WTC11 (cell line): ENCODE results near the gene CHI3L1. TPM values are rescaled to one million over a fixed set of nuclear protein-coding genes. Genes with fewer than 3 reads are reported as not detected.

Experiments
- ATAC-seq: fragments of 200-7000 bp; cut with Tn5 transposase; 2 replicates; pipeline ENCODE4 v1.10.0; 2021; ENCODE audit warnings: mild to moderate bottlenecking, moderate library complexity
- CTCF ChIA-PET: fragments of 300-600 bp; sonication (Branson Sonifier 250); formaldehyde crosslinking; loops from one replicate; lab custom pipeline; 2021; ENCODE audit warnings: antibody characterized with exemption; lab: Charles Lee
- POLR2A ChIA-PET: fragments of 350-600 bp; sonication (Branson Sonifier 250); formaldehyde crosslinking; loops from one replicate; lab custom pipeline; 2021; ENCODE audit warnings: antibody characterized with exemption; lab: Charles Lee
- DNase-seq: peaks from one replicate; pipeline ENCODE4 v3.0.0; 2021; ENCODE audit warnings: low spot score
- H3K27ac Mint-ChIP-seq: 2 replicates; pipeline ENCODE4 v1.8.0; 2021; ENCODE audit warnings: mixed read lengths
- H3K27me3 Mint-ChIP-seq: 2 replicates; pipeline ENCODE4 v1.8.0; 2021; ENCODE audit warnings: low read depth, mild to moderate bottlenecking, moderate library complexity, mixed read lengths
- H3K36me3 Mint-ChIP-seq: 2 replicates; pipeline ENCODE4 v1.8.0; 2021; ENCODE audit warnings: mixed read lengths
- H3K4me1 Mint-ChIP-seq: 2 replicates; pipeline ENCODE4 v1.8.0; 2022; ENCODE audit warnings: mixed read lengths
- H3K4me3 Mint-ChIP-seq: 2 replicates; pipeline ENCODE4 v1.8.0; 2021; ENCODE audit warnings: mild to moderate bottlenecking, moderate library complexity, mixed read lengths
- H3K9me3 Mint-ChIP-seq: 2 replicates; pipeline ENCODE4 v1.8.0; 2021; ENCODE audit warnings: mixed read lengths
- GRHL2 ChIP-seq: fragments of 250-450 bp; sonication (Bioruptor Pico); IDR thresholded peaks from 2 replicates; pipeline ENCODE4 v1.8.0; 2022; ENCODE audit warnings: mild to moderate bottlenecking, moderate library complexity; ENCODE audit not compliant: insufficient replicate concordance, severe bottlenecking
- MXD4 ChIP-seq: fragments of 250-450 bp; sonication (Bioruptor Pico); IDR thresholded peaks from 2 replicates; pipeline ENCODE4 v1.8.0; 2021; ENCODE audit warnings: mild to moderate bottlenecking, moderate library complexity, borderline replicate concordance
- NFE2L1 ChIP-seq: sonication (generic); formaldehyde crosslinking; IDR thresholded peaks from 2 replicates; pipeline ENCODE4 v1.8.1; 2023; ENCODE audit warnings: missing genetic modification reagents
- OVOL2 ChIP-seq: fragments of 250-450 bp; sonication (Bioruptor Pico); IDR thresholded peaks from 2 replicates; pipeline ENCODE4 v1.9.0; 2021; ENCODE audit warnings: mild to moderate bottlenecking, borderline replicate concordance
- SMAD3 ChIP-seq: sonication (generic); formaldehyde crosslinking; IDR thresholded peaks from 2 replicates; pipeline ENCODE4 v1.8.0; 2022; ENCODE audit warnings: missing genetic modification reagents, mild to moderate bottlenecking, borderline replicate concordance
- TEAD1 ChIP-seq: sonication (generic); formaldehyde crosslinking; IDR thresholded peaks from 2 replicates; pipeline ENCODE4 v1.8.0; 2022; ENCODE audit warnings: mild to moderate bottlenecking, missing genetic modification reagents
- TEAD4 ChIP-seq: sonication (generic); formaldehyde crosslinking; IDR thresholded peaks from 2 replicates; pipeline ENCODE4 v1.8.0; 2022; ENCODE audit warnings: mild to moderate bottlenecking, missing genetic modification reagents
- TP53 ChIP-seq: sonication (generic); formaldehyde crosslinking; IDR thresholded peaks from 2 replicates; pipeline ENCODE4 v1.8.1; 2023; ENCODE audit warnings: mild to moderate bottlenecking, missing genetic modification reagents
- ZNF138 ChIP-seq: sonication (generic); formaldehyde crosslinking; conservative IDR thresholded peaks from 2 replicates; pipeline ENCODE4 v1.8.1; 2022; ENCODE audit warnings: mild to moderate bottlenecking, moderate library complexity, missing genetic modification reagents
- ZNF219 ChIP-seq: sonication (generic); formaldehyde crosslinking; IDR thresholded peaks from 2 replicates; pipeline ENCODE4 v1.8.0; 2023; ENCODE audit warnings: missing genetic modification reagents, mild to moderate bottlenecking, borderline replicate concordance
- ZNF423 ChIP-seq: fragments of 250-450 bp; sonication (Bioruptor Pico); IDR thresholded peaks from 2 replicates; pipeline ENCODE4 v2.1.2; 2022; ENCODE audit warnings: mild to moderate bottlenecking, moderate library complexity
- total RNA-seq: library from RNA; stranded (reverse); gene quantifications from 3 replicates; pipeline ENCODE4 v1.2.3, GENCODE V29; 2021
- TF ChIP-seq, protein P1 (sequence below): fragments of 250-450 bp; sonication (Bioruptor Pico); conservative IDR thresholded peaks from 2 replicates; pipeline ENCODE4 v1.9.0; 2021; ENCODE audit warnings: mild to moderate bottlenecking
- TF ChIP-seq, protein P2 (sequence below): sonication (generic); formaldehyde crosslinking; IDR thresholded peaks from 2 replicates; pipeline ENCODE4 v1.8.1; 2023; ENCODE audit warnings: mild to moderate bottlenecking, missing genetic modification reagents
- TF ChIP-seq, protein P3 (sequence below): sonication (generic); formaldehyde crosslinking; IDR thresholded peaks from 2 replicates; pipeline ENCODE4 v1.8.1; 2023; ENCODE audit warnings: mild to moderate bottlenecking, missing genetic modification reagents, moderate library complexity
- TF ChIP-seq, protein P4 (sequence below): sonication (generic); formaldehyde crosslinking; IDR thresholded peaks from 2 replicates; pipeline ENCODE4 v1.8.0; 2023; ENCODE audit warnings: mild to moderate bottlenecking, missing genetic modification reagents
- TF ChIP-seq, protein P5 (sequence below): sonication (generic); formaldehyde crosslinking; IDR thresholded peaks from 2 replicates; pipeline ENCODE4 v1.8.1; 2022; ENCODE audit warnings: low read depth, missing genetic modification reagents, borderline replicate concordance
- TF ChIP-seq, protein P6 (sequence below): sonication (generic); formaldehyde crosslinking; IDR thresholded peaks from 2 replicates; pipeline ENCODE4 v1.8.1; 2022; ENCODE audit warnings: mild to moderate bottlenecking, moderate library complexity, missing genetic modification reagents
- TF ChIP-seq, protein P7 (sequence below): sonication (generic); formaldehyde crosslinking; IDR thresholded peaks from 2 replicates; pipeline ENCODE4 v1.8.1; 2022; ENCODE audit warnings: missing genetic modification reagents, borderline replicate concordance
- TF ChIP-seq, protein P8 (sequence below): fragments of 200-600 bp; IDR thresholded peaks from 2 replicates; pipeline ENCODE4 v1.8.0; 2022; ENCODE audit warnings: antibody characterized with exemption

The CHI3L1 gene
- total RNA-seq, 1 experiment from 2014 or later = 0.24 TPM

DNA sequence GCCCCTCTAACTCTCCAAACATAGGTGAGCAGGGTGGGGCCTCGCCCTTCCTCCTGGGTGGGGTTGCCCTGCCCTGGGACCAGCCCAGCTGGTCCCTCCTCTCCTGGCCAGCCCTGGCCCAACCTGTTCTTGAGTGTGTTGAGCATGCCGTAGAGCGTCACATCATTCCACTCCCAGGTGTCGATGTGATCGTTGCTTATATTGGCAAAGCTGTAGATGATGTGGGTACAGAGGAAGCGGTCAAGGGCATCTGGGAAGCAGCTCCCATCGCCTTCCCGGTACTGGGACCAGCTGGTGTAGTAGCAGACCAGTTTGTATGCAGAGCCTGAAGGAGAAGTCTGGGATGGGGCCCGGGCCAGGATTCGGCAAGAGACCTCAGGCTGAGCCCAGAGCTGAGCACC, 1.4 kb downstream of the CHI3L1 start:
- peaks cover 2% of the 10 kb centered on the region; the same call in 1 of the 2 replicates for H3K27me3 Mint-ChIP-seq
- DNase-seq = no peak
- H3K36me3 Mint-ChIP-seq = no peaks in the 10 kb centered on the region
- no peak for TF ChIP-seq GRHL2 (CRISPR knock-in tag)
- no peak for TF ChIP-seq TP53 (CRISPR knock-in tag)
- no peak for TF ChIP-seq NFE2L1
- TF ChIP-seq, protein P1, sequence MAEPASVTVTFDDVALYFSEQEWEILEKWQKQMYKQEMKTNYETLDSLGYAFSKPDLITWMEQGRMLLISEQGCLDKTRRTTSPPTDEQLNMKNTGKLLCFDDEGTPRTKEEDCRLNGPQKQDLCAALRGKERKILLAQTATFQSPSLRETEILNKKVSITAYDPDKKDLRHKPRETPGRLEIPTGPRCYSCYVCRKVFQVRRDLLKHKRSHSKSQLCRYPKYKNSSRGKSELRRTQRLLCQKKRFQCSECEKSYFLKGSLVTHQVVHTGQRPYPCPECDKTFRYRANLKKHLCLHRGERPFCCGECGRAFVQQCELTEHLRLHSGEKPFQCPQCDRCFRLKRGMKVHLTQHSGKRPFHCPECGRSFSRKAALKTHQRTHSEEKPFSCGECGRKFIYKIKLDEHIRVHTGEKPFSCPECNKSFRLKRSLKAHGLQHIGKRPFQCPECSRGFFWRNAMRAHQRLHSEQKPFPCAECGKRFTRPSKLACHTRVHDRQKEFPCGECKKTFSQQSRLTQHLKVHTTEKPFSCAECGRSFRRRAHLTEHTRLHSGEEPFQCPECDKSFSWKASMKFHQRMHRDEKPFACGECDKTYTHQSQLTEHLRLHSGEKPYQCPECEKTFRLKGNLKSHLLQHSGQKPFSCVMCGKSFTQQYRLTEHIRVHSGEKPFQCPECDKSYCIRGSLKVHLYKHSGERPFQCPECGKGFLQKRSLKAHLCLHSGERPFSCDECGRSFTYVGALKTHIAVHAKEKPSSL = no peak
- TF ChIP-seq OVOL2 (CRISPR knock-in tag) = no peak
- no peak for TF ChIP-seq ZNF423 (CRISPR knock-in tag)
- no peak for TF ChIP-seq TEAD4 (CRISPR knock-in tag)
- no peak for TF ChIP-seq ZNF219 (CRISPR knock-in tag)
- TF ChIP-seq, protein P2, sequence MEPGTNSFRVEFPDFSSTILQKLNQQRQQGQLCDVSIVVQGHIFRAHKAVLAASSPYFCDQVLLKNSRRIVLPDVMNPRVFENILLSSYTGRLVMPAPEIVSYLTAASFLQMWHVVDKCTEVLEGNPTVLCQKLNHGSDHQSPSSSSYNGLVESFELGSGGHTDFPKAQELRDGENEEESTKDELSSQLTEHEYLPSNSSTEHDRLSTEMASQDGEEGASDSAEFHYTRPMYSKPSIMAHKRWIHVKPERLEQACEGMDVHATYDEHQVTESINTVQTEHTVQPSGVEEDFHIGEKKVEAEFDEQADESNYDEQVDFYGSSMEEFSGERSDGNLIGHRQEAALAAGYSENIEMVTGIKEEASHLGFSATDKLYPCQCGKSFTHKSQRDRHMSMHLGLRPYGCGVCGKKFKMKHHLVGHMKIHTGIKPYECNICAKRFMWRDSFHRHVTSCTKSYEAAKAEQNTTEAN (CRISPR knock-in tag) = no peak
- TF ChIP-seq, protein P3, sequence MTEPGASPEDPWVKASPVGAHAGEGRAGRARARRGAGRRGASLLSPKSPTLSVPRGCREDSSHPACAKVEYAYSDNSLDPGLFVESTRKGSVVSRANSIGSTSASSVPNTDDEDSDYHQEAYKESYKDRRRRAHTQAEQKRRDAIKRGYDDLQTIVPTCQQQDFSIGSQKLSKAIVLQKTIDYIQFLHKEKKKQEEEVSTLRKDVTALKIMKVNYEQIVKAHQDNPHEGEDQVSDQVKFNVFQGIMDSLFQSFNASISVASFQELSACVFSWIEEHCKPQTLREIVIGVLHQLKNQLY (CRISPR knock-in tag) = no peak
- TF ChIP-seq, protein P4, sequence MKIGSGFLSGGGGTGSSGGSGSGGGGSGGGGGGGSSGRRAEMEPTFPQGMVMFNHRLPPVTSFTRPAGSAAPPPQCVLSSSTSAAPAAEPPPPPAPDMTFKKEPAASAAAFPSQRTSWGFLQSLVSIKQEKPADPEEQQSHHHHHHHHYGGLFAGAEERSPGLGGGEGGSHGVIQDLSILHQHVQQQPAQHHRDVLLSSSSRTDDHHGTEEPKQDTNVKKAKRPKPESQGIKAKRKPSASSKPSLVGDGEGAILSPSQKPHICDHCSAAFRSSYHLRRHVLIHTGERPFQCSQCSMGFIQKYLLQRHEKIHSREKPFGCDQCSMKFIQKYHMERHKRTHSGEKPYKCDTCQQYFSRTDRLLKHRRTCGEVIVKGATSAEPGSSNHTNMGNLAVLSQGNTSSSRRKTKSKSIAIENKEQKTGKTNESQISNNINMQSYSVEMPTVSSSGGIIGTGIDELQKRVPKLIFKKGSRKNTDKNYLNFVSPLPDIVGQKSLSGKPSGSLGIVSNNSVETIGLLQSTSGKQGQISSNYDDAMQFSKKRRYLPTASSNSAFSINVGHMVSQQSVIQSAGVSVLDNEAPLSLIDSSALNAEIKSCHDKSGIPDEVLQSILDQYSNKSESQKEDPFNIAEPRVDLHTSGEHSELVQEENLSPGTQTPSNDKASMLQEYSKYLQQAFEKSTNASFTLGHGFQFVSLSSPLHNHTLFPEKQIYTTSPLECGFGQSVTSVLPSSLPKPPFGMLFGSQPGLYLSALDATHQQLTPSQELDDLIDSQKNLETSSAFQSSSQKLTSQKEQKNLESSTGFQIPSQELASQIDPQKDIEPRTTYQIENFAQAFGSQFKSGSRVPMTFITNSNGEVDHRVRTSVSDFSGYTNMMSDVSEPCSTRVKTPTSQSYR (CRISPR knock-in tag) = no peak
- ChIA-PET POLR2A (no interaction called here), CTCF (interaction anchor here (0.7 to 3.5 kb wide), 7 partner anchors 11 to 145 kb away, joined by 3 to 25 read pairs (median 15); partner anchors contain the start of gene ADORA1)
- no peaks in the 10 kb centered on the region for H3K9me3 Mint-ChIP-seq
- no peak overlapping the region for H3K27ac Mint-ChIP-seq
- ATAC-seq = no peak
- H3K4me3 Mint-ChIP-seq = no peak overlapping the region
- peaks cover 32% of the 10 kb centered on the region for H3K4me1 Mint-ChIP-seq

DNA sequence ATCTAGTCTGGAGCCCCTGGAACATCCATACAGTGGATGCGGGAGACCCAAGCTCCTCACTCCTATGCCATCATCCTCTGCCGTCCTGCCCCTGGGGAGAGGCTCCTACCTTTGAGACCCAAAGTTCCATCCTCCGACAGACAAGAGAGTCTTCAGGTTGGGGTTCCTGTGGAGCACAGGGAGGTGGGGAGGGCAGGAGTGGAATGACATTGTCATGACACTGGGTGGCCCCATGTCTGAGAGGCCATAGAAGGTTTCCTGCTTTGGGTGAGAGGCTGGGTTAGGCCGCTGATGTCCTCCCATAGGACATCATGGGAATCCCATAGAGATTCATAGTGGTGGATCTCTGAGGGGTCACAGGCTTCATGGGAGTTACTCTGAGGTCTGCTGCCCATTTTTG, 2.0 kb downstream of the CHI3L1 start:
- Mint-ChIP-seq H3K27me3 (peaks cover 2% of the 10 kb centered on the region; the same call in 1 of the 2 replicates), H3K4me3 (no peak overlapping the region), H3K9me3 (no peaks in the 10 kb centered on the region), H3K36me3 (no peaks in the 10 kb centered on the region), H3K27ac (no peak overlapping the region), H3K4me1 (peaks cover 32% of the 10 kb centered on the region)
- DNase-seq = no peak
- ChIA-PET CTCF (interaction anchor here (1.4 to 3.5 kb wide), 3 partner anchors 12 to 145 kb away, joined by 7 to 25 read pairs (median 16); no protein-coding TSS in a partner anchor), POLR2A (no interaction called here)
- ATAC-seq = no peak
- no peak for TF ChIP-seq ZNF138 (CRISPR knock-in tag)
- TF ChIP-seq, protein P5, sequence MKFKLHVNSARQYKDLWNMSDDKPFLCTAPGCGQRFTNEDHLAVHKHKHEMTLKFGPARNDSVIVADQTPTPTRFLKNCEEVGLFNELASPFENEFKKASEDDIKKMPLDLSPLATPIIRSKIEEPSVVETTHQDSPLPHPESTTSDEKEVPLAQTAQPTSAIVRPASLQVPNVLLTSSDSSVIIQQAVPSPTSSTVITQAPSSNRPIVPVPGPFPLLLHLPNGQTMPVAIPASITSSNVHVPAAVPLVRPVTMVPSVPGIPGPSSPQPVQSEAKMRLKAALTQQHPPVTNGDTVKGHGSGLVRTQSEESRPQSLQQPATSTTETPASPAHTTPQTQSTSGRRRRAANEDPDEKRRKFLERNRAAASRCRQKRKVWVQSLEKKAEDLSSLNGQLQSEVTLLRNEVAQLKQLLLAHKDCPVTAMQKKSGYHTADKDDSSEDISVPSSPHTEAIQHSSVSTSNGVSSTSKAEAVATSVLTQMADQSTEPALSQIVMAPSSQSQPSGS = no peak
- no peak for TF ChIP-seq MXD4 (CRISPR knock-in tag)
- TF ChIP-seq, protein P2 (CRISPR knock-in tag) = no peak
- TF ChIP-seq TEAD1 (CRISPR knock-in tag) = no peak
- TF ChIP-seq SMAD3 (CRISPR knock-in tag) = no peak
- TF ChIP-seq, protein P6, sequence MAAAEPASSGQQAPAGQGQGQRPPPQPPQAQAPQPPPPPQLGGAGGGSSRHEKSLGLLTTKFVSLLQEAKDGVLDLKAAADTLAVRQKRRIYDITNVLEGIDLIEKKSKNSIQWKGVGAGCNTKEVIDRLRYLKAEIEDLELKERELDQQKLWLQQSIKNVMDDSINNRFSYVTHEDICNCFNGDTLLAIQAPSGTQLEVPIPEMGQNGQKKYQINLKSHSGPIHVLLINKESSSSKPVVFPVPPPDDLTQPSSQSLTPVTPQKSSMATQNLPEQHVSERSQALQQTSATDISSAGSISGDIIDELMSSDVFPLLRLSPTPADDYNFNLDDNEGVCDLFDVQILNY (CRISPR knock-in tag) = no peak
- TF ChIP-seq ZNF219 (CRISPR knock-in tag) = no peak
- TF ChIP-seq NFE2L1 = no peak
- TF ChIP-seq, protein P7, sequence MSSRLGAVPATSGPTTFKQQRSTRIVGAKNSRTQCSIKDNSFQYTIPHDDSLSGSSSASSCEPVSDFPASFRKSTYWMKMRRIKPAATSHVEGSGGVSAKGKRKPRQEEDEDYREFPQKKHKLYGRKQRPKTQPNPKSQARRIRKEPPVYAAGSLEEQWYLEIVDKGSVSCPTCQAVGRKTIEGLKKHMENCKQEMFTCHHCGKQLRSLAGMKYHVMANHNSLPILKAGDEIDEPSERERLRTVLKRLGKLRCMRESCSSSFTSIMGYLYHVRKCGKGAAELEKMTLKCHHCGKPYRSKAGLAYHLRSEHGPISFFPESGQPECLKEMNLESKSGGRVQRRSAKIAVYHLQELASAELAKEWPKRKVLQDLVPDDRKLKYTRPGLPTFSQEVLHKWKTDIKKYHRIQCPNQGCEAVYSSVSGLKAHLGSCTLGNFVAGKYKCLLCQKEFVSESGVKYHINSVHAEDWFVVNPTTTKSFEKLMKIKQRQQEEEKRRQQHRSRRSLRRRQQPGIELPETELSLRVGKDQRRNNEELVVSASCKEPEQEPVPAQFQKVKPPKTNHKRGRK = no peak
- TF ChIP-seq, protein P8, sequence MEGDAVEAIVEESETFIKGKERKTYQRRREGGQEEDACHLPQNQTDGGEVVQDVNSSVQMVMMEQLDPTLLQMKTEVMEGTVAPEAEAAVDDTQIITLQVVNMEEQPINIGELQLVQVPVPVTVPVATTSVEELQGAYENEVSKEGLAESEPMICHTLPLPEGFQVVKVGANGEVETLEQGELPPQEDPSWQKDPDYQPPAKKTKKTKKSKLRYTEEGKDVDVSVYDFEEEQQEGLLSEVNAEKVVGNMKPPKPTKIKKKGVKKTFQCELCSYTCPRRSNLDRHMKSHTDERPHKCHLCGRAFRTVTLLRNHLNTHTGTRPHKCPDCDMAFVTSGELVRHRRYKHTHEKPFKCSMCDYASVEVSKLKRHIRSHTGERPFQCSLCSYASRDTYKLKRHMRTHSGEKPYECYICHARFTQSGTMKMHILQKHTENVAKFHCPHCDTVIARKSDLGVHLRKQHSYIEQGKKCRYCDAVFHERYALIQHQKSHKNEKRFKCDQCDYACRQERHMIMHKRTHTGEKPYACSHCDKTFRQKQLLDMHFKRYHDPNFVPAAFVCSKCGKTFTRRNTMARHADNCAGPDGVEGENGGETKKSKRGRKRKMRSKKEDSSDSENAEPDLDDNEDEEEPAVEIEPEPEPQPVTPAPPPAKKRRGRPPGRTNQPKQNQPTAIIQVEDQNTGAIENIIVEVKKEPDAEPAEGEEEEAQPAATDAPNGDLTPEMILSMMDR = no peak
